SH-SY5Y (cell line): ENCODE data around the gene DISP2.

Experiments used
- GATA2 ChIP-seq: IDR thresholded peaks from 2 replicates; pipeline ENCODE4 v1.6.1; 2011; ENCODE audit warnings: mild to moderate bottlenecking, low read depth, low read length
- GATA3 ChIP-seq: IDR thresholded peaks from 2 replicates; pipeline ENCODE4 v1.6.1; 2011; ENCODE audit warnings: low read depth, mild to moderate bottlenecking, low read length, moderate library complexity

The DISP2 gene

DNA sequence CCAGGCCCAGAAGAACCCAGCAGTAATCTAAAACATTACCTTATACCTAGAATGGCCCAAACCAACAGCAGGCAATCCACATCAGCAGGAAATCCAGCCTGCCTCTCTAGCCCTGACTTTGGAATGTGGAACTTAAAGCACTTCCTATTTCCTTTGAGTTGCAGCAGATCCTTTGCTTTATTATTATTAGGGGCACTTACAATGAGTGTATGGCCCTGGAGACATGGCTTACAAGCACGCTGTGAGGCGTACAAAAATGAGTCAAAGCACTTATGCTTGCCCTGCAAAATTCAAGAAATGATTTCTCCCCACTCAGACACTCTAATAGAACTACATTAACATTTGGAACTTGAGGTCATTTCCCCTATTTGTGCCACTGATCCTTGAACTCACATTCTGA, 15.0 kb downstream of the DISP2 start:
- no peak for TF ChIP-seq GATA3
- no peak for TF ChIP-seq GATA2

DNA sequence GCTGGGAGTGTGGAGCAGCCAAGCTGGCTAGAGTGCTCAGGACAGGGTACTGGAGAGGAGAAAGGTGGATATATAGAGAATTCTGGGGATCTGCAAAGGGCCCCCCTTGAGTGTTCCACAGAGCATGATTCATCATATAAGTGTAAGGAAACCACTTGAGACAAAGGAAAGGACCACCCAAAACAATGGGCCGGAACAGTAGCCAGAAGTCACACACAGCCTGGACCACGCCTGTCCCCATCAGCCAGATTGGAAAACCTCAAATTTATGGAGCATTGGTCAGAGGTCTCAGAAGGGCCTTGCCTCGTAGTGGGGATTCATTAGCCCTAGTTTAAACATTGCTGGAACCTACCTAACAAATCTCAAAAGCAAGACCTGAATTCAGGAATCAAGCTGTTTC, 19.6 kb downstream of the DISP2 start:
- TF ChIP-seq GATA3: no peak
- no peak for TF ChIP-seq GATA2

DNA sequence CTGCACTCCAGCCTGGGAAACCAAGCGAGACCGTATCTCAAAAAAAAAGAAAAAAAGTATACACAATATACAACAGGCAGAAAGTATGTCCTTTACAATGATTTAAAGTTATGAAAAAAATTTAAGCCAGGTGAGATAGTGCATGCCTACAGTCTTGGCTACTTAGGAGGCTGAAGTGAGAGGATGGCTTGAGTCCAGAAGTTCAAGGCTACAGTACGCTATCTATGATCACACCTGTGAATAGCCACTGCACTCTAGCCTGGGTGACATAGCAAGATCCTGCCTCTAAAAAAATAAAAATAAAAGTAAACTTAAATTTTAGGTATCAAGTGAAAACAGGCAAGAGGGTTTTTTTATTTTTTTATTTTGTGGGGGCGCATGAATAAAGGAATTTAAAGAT, 21.4 kb downstream of the DISP2 start:
- TF ChIP-seq GATA2 (no peak), GATA3 (no peak)

DNA sequence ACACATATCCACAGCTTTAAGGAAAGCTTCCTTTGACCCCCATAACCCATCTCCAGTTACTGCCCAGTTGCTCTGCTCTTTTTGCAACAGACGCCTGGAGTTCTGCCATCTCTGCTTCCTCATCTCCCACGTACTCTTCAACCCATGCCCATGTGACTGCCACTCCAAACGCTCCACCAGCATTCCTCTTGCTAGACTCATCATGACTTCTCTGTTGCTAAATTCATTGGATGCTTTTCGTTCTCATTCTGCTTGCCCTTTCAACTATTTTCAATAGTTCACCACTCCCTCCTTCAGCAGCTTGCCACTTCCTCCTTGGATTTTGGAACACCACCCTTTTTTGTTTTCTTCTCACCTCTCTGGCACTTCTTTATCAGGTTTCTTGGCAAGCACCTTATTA, 21.8 kb downstream of the DISP2 start:
- TF ChIP-seq GATA2: no peak
- no peak for TF ChIP-seq GATA3

DNA sequence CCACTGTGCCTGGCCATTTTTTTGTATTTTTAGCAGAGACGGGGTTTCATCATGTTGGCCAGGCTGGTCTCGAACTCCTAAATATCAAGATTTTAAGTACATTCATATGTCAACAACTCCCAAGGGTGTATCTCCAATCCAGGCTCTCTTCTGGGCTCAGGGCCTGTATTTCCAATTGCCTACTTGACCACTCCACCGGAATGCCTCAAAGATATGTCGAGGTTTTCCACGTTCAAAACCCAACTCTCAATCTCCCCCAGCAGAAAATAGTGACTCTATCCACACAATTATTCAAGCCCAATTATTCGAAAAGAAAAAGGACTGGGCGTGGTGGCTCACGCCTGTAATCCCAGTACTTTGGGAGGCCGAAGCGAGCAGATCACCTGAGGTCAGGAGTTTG, 22.6 kb downstream of the DISP2 start:
- TF ChIP-seq GATA2: no peak
- TF ChIP-seq GATA3: no peak

DNA sequence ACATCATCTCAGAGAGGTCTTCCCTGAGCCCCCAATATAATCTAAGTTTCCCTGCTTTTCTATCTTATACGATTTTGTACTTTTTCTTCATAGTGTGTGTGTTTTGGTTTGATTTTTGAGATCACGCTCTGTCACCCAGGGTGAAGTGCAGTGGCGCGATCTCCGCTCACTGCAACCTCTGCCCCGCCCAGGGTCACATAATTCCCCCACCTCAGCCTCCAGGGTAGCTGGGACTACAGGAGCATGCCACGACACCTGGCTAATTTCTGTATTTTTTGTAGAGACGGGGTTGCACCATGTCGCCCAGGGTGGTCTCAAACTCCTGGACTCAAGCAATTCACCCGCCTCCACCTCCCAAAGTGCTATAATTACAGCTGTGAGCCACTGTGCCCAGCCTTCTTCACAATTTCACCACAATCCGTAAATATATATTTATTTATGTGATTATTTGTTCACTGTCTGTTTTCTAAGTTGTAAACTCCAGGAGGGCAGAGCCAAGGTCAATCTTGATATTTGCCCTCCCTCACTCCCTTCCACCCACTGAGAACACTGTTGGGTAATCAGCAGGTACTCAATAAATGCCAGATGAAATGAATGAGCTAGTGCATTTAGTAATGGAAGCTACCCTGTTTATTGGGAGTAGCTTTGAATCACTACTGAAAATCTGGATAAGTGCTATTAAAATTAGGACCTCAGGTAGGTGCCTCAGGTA, 24.0 kb downstream of the DISP2 start:
- TF ChIP-seq GATA2 (no peak), GATA3 (no peak)

DNA sequence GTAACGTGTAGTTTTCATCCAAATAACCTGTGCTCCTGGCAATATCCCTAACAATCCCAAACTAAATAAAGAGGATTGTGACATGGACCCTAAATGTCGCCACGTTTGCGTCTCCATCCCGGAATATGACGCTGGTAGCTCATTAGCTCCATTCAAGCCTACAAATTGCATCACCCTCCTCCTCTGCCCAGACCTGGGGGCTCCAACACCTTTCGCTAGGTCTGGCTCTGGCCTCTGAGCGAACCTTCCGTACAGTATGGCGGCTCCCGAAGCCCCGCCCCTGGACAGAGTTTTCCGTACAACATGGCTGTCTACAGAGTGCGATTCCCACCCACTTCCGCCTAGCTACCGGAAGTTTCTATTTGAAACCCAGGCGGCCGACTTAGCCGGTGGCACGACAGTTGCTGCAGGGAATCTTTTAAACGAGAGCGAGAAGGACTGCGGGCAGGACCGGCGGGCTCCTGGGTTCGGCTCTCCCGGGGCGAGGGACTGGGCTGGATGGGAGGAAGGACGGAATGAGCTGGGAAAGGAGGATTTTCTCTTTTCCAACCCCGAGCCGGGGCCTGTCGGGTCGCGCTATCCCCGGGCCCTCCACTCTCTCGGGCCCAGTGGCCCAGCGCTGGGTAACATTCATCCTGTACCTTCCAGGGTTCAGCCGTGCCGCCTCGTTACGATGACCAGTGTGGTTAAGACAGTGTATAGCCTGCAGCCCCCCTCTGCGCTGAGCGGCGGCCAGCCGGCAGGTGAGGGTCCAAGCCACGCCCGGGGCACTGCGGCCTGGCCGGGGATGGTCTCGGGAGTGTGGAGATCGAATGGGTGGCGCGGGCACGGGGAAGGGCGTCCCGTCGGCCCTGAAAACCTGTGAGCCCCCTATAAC, 24.8 kb downstream of the DISP2 start, which contains the start of gene KNSTRN:
Gene KNSTRN (plus strand): TSS at position 142 of the 877 bp plus-strand sequence. CDS start 115 bp downstream, at position 257.
- TF ChIP-seq GATA2: no peak
- TF ChIP-seq GATA3: no peak

DNA sequence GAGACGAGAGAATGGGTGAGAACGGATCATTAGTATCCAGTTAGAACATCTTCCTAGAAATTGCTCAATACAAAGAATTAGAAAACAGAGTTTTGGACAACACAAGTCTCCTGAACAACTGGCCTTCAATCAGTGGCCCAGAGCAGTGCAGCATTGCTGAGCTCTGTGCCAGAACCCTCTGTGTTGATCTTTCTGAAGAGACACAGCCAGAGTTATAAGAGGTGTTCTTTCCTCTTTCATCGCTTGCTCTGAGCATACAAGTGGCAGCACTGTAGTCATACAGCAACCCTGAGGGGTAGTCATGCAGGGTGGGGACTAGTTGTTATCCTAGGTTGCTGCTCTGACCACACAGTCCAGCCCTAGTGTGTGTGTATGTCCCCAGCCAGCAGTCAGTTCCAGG, 28.5 kb downstream of the DISP2 start:
- TF ChIP-seq GATA3: no peak
- no peak for TF ChIP-seq GATA2

DNA sequence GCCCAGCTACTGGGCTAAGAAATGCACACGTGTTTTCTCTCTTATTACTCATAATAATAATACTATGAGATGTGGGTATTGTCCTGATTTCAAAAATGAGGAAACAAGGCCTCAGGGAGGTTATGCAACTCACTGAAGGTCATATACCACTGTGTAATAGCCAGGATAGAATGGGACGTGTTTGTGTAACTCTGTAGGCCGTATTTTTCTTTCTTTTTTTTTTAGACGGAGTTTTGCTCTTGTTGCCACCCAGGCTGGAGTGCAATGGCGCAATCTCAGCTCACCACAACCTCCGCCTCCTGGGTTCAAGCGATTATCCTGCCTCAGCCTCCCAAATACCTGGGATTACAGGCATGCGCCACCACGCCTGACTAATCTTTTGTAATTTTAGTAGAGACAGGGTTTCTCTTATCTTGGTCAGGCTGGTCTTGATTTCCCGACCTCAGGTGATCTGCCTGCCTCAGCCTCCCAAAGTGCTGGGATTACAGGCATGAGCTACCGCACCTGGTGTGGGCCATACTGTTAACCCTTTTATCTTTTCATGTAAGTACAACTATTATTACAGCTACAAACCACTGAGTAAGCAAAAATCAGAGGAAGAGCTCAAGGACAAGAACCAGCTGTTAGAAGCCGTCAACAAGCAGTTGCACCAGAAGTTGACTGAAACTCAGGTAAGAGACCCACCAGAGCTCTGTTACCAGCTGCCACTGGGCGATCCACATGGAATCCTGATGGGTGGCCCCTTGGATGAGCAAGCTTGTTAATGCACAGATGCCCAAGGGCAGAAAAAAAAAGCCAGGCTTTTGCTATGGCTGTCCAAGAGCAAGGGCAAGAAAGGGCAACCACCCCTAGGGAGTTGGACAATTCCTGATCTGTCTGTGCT, 31.2 kb downstream of the DISP2 start:
- TF ChIP-seq GATA3 (no peak), GATA2 (no peak)

DNA sequence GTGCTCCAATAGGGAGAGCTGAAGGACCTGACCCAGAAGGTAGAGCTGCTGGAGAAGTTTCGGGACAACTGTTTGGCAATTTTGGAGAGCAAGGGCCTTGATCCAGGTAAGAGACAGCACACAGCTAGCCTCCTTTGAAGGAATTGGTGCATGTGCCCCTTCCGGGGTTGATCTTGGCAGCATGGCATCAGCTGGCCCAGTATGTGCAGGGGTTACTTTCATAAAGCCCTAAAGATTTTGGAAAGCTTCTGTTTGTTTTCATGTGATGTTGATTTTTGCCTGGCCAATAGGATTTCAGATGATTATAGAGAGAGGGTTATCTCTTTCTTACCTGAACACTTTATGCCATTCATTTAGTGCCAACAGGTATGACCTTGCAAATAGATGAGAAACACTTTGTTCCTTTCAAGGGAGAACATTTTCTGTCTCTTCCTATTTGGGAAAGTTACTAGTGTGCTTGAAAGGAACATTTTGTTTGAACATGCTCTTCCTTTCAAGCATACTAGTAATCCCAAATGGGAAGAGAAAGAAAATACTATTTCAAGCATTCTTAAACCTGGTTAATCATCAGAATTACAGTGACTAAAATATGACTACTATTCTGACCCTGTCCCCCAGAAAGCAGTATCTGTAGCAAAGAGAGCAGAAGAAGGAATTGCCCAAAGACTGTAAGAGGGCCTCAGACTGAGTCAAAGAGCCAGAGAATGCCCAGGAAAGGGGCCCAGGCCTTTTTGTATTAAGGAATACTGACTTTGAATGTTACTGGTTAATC, 32.0 kb downstream of the DISP2 start:
- TF ChIP-seq GATA3: no peak
- TF ChIP-seq GATA2: no peak

DNA sequence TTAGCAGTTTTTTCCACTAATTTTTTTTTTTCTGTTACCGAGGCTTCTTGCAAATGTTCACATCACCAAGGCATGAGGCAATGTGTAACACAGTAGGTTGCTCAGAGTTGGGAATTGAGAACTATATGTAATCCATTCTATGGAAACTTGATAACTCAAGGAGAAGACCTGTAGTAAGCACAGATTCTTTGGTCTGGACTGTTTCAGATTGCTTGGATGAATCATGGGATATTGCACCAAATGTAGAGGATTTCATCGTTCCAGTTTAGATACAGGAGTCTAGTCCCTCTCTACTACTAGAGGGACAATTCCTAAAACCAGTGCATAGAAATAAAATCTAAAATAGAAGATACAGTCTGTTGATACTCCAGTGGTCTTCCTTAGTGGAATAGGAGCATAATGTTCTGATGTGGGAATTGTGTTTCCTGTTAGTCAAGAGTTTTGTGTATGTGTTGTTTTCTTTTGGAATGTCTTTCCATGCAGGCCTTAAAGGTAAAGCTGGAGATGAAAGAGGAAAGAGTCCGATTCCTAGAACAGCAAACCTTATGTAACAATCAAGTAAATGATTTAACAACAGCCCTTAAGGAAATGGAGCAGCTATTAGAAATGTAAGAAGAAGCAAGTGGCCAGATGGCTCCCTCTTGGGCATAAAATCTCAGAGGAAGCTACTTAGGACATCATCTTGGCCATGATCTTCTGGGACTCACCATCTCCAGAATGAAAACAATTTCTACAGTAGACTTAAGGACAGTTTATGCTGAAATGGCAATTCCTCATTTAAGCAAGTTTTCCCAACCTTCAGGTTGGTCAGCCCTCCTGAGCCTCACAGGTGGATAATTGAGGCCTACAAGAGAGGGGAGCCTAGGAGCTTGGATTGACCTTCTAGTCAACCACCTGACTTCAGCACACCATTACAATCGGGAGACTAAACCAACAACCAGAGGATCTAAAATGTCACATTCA, 35.2 kb downstream of the DISP2 start:
- TF ChIP-seq GATA2 (no peak), GATA3 (no peak)

DNA sequence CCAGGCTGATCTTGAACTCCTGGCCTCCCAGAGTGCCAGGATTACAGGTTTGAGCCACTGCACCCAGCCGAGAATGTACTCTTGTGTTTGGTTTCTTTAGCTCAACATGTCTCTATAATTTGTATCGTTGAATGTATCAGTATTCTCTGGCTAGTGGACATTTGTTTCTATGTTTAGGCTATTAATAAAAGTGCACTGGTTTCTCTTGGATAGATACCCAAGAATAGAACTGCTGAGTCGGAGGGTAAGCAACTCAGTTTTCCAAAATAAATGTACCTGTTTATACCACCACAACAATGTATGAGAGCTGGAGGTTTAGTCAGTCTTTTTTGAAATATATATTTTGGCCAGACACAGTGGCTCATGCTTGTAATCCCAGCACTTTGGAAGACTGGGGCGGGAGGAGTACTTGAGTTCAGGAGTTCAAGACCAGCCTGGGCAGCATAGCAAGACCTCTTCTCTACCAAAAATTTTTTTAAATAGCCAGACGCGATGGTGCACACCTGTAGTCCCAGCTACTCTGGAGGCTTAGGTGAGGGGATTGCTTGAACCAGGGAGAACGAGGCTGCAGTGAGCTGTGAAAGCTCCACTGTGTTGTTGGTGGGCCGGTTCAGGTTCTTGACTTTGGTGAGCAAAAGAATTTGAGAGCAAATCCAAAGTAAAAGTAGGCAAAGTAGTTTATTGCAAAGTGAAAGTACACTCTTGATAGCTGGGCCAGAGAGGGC, 39.8 kb downstream of the DISP2 start:
- TF ChIP-seq GATA2: no peak
- no peak for TF ChIP-seq GATA3

DNA sequence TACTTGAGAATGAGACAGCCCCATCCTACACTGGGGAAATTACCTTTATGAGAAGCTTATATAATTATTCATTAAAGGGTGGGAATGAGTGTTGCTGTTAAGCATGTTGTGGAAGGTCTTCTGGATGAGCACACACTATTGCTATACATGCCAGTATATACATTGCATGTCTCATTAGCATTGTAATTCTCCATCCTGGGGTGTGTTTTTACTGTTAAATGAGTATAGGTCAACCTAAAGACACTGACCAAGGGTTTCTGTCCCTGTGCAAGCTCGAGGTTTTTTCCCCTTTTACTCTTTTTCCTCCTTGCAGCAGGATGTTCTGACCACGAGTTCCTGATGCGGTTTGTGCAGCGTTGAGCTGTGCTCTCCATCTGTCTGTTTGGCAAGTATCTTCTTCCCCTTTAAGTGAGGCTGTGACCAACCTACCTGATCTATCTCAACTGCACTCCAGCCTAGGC, 40.4 kb downstream of the DISP2 start:
- TF ChIP-seq GATA2 (no peak), GATA3 (no peak)

DNA sequence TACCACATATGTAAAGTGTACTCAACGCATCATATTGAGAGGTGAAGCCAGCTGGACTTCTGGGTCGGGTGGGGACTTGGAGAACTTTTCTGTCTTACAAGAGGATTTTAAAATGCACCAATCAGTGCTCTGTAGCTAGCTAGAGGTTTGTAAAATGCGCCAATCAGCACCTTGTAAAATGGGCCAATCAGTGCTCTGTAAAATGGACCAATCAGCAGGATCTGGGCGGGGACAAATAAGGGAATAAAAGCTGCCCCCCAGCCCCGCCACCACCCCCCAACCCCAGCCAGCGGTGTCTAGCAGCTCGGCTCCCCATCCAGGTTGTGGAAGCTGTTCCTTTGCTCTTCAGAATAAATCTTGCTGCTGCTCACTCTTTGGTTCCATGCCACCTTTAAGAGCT, 41.4 kb downstream of the DISP2 start:
- TF ChIP-seq GATA3: no peak
- TF ChIP-seq GATA2: no peak
